ENCODE results near the gene PRKCZ.
A peak's percentile ranks its signal among the peaks of the same experiment; 100 is the strongest.

The PRKCZ gene

GRCh38 chr1:2049718-2050431 is at the start of gene PRKCZ:
Gene PRKCZ, plus strand, starts transcription at chr1:2050411. Its CDS starts 220 bp downstream, at chr1:2050631.
- DNase-seq = peak; percentile 78

- DNase-seq = no peak
Measured at GRCh38 chr1:2000432-2000831, 49.8 kb upstream of the PRKCZ start.

- DNase-seq = no peak
Measured at GRCh38 chr1:2000850-2001249, 49.4 kb upstream of the PRKCZ start.

- no peak for DNase-seq
Measured at GRCh38 chr1:2001773-2002411, 48.3 kb upstream of the PRKCZ start.

- peak; percentile 66 for DNase-seq
Measured at GRCh38 chr1:2003541-2004131, 46.6 kb upstream of the PRKCZ start, which contains the start of gene CFAP74. Gene CFAP74, minus strand, starts transcription at chr1:2003786. Its CDS starts 12,830 bp downstream, at chr1:1990956.

GRCh38 chr1:2004856-2005255 is 45.4 kb upstream of the PRKCZ start:
- no peak for DNase-seq

GRCh38 chr1:2009101-2010053 is 40.8 kb upstream of the PRKCZ start:
- no peak for DNase-seq

- no peak for DNase-seq
Measured at GRCh38 chr1:2014181-2014580, 36.0 kb upstream of the PRKCZ start.

GRCh38 chr1:2014741-2015735 is 35.2 kb upstream of the PRKCZ start:
- no peak for DNase-seq

GRCh38 chr1:2016123-2016522 is 34.1 kb upstream of the PRKCZ start:
- DNase-seq = no peak

GRCh38 chr1:2018217-2019171 is 31.7 kb upstream of the PRKCZ start:
- no peak for DNase-seq

- DNase-seq = no peak
Measured at GRCh38 chr1:2019172-2019543, 31.1 kb upstream of the PRKCZ start, which contains the start of gene GABRD. Gene GABRD, plus strand, starts transcription at chr1:2019345. Its CDS starts 79 bp downstream, at chr1:2019424.

GRCh38 chr1:2019571-2020309 is 30.5 kb upstream of the PRKCZ start:
- DNase-seq = no peak

- DNase-seq = no peak
Measured at GRCh38 chr1:2020310-2020655, 29.9 kb upstream of the PRKCZ start.

GRCh38 chr1:2021550-2021949 is 28.7 kb upstream of the PRKCZ start:
- no peak for DNase-seq

GRCh38 chr1:2022063-2022770 is 28.0 kb upstream of the PRKCZ start:
- no peak for DNase-seq

GRCh38 chr1:2023187-2023586 is 27.0 kb upstream of the PRKCZ start:
- no peak for DNase-seq

GRCh38 chr1:2024451-2024850 is 25.8 kb upstream of the PRKCZ start:
- no peak for DNase-seq

GRCh38 chr1:2024887-2025286 is 25.3 kb upstream of the PRKCZ start:
- DNase-seq = no peak
